Heart left ventricle (tissue), 16 donors: ENCODE results near the gene REM1. TPM values are rescaled to one million over a fixed set of nuclear protein-coding genes. Genes with fewer than 3 reads are reported as not detected.

ENCODE experiments used
- ATAC-seq, 4 donors: fragments of 200-7000 bp; cut with Tn5 transposase; one replicate each; pipeline ENCODE4 v1.9.1; 2020 to 2022; ENCODE audit warnings: moderate library complexity in 4 of 4, mild to moderate bottlenecking in 3 of 4, moderate number of reproducible peaks in 1 of 4
- DNase-seq, 5 donors: peaks; one replicate each; pipeline ENCODE4 v3.0.0-alpha.2; 2020
- H3K27ac ChIP-seq, 12 donors: fragments of 200-600 bp; sonication (generic) in 4 of 12; one replicate each; pipeline versions ENCODE4 v1.5.0 to v1.8.0; 2016 to 2022; ENCODE audit warnings: mild to moderate bottlenecking in 2 of 12
- H3K27me3 ChIP-seq, 9 donors: fragments of 200-600 bp; sonication (generic) in 2 of 9; one replicate each; pipeline versions ENCODE4 v1.5.1 to v1.8.0; 2016 to 2022; ENCODE audit warnings: mild to moderate bottlenecking in 3 of 9
- H3K36me3 ChIP-seq, 9 donors: fragments of 200-600 bp; sonication (generic) in 2 of 9; one replicate each; pipeline versions ENCODE4 v1.5.0 to v1.8.0; 2018 to 2022; ENCODE audit warnings: mild to moderate bottlenecking in 2 of 9
- H3K4me1 ChIP-seq, 12 donors: fragments of 200-600 bp; sonication (generic) in 4 of 12; one replicate each; pipeline versions ENCODE4 v1.5.0 to v1.8.0; 2016 to 2022; ENCODE audit warnings: mild to moderate bottlenecking in 3 of 12
- H3K4me3 ChIP-seq, 12 donors: fragments of 200-600 bp; sonication (generic) in 4 of 12; one replicate each; pipeline versions ENCODE4 v1.5.0 to v1.8.0; 2017 to 2022; ENCODE audit warnings: mild to moderate bottlenecking in 9 of 12, moderate library complexity in 4 of 12
- H3K9me3 ChIP-seq, 12 donors: fragments of 200-600 bp; sonication (generic) in 4 of 12; one replicate each; pipeline versions ENCODE4 v1.5.0 to v1.8.0; 2016 to 2022; ENCODE audit warnings: mild to moderate bottlenecking in 1 of 12
- CTCF ChIP-seq, 12 donors: fragments of 200-600 bp; sonication (generic) in 4 of 12; IDR thresholded peaks; one replicate each; pipeline versions ENCODE4 v1.5.0 to v1.8.0; 2018 to 2022; ENCODE audit warnings: antibody characterized with exemption in 12 of 12, mild to moderate bottlenecking in 5 of 12
- POLR2A ChIP-seq, 2 donors: fragments of 450-650 bp; IDR thresholded peaks; one replicate each; pipeline ENCODE4 v1.6.1; 2017; ENCODE audit warnings: antibody characterized with exemption in 2 of 2, mild to moderate bottlenecking in 2 of 2, moderate library complexity in 2 of 2
- WGBS, 4 donors: extraction: QIAGEN DNeasy Blood & Tissue Kit in 2 of 4; methylation state at CpG; one replicate each; pipeline versions ENCODE4 v1.1.5 to v1.1.7; 2013 to 2018; 5-methylcytosine and 5-hydroxymethylcytosine counted together
- intact Hi-C, 10 donors: fragments of 100-400 bp; cut with DNase I; formaldehyde crosslinking; loops; one replicate each; pipeline versions ENCODE4 v1.11.1 to v1.14.2; 2022
- polyA plus RNA-seq, 2 donors: library from polyadenylated mRNA; stranded (reverse); fragments of 200-250 nt; gene quantifications; one replicate each; pipeline ENCODE4 v1.2.3, GENCODE V29; 2013
- total RNA-seq, 9 donors: library from RNA; depleted of rRNA in 2 of 9; stranded (reverse); fragments of >200 nt in 2 of 9; fragmentation: NEBNext Ultra II Directional in 3 of 9; extraction: Animal tissue kit (Norgen Biotek cat#: 25700) in 3 of 9; gene quantifications; one replicate each; pipeline versions ENCODE4 v1.1.0 to v1.2.4, GENCODE V29; 2016 to 2023
- donor health status: ischemic (EF 13 %, LVEDD 7.1; RV severe dilation, severe dysfunction).
- donor health status: healthy with polysubstance abuse.
- donor health status: DM: no; HTN: yes; CAD: no.
- donor health status: DM: no; HTN: no; CAD: no.
- donor health status: ischemic (EF 25% LVEDD 6.9; RV normal size, moderate dysfunction).
- donor health status: ischemic (EF 25% LVEDD 5.7; RV mildly dilated, moderate dysfunction).
- donor health status: healthy.
- donor health status: DM: yes; HTN: yes; CAD: no.
- donor health status: ischemic (EF 35%, LVEDD 5.7; RV mildly dilated, moderate dysfunction).
- donor health status: nonischemic (EF 11% LVEDD 7.7; RV severe dilation, severe dysfunction).
- donor health status: DM: yes; HTN: yes; CAD: no.
- donor health status: PGD.
- donor health status: ischemic (EF 29% LVEDD 5.4; RV normal size, mild dysfunction).
- donor health status: nonischemic (EF 23%, LVEDD 6.1; RV moderate dilation, normal function).

The REM1 gene
- total and polyA plus RNA-seq, 11 donors, result 0.44 to 5.3 (median 1.6) TPM

GRCh38 chr20:31430568-31431115 is 44.4 kb upstream of the REM1 start:
- no peaks in the 10 kb centered on the region for H3K4me1 ChIP-seq
- intact Hi-C loops, result no loop called here
- ATAC-seq (no peak), DNase-seq (no peak)
- H3K27me3 ChIP-seq, result peaks cover 0 to 12% (median 0%) of the 10 kb centered on the region in 9 donors
- WGBS, 4 donors, result 55 to 64% (median 63%) methylated on average over 4 of the region's 4 CpGs
- peaks cover 0 to 14% (median 4%) of the 10 kb centered on the region in 12 donors for H3K9me3 ChIP-seq
- no peaks in the 10 kb centered on the region for H3K36me3 ChIP-seq
- TF ChIP-seq CTCF (IDR thresholded peaks at IDR 0.05) (no peak), POLR2A (IDR thresholded peaks at IDR 0.05) (no peak)
- no peak overlapping the region for H3K4me3 ChIP-seq
- H3K27ac ChIP-seq, result no peak overlapping the region

GRCh38 chr20:31440012-31440659 is 35.0 kb upstream of the REM1 start, which contains the start of gene DEFB123:
TSS of gene DEFB123 (plus strand) at chr20:31440632. CDS start at chr20:31440699, 67 bp downstream.
- ATAC-seq (no peak), DNase-seq (no peak)
- H3K36me3 ChIP-seq, result no peaks in the 10 kb centered on the region
- H3K9me3 ChIP-seq, result no peaks in the 10 kb centered on the region
- H3K4me3 ChIP-seq, result no peak within 1 kb of the TSS
- WGBS, 4 donors, result 67 to 77% (median 74%) methylated on average over 16 of the region's 16 CpGs
- no peak for TF ChIP-seq POLR2A (IDR thresholded peaks at IDR 0.05)
- TF ChIP-seq CTCF (IDR thresholded peaks at IDR 0.05), result peak in 1 of 12 donors; percentile 20
- intact Hi-C loops, result no loop called here
- peaks cover 0 to 6% (median 0%) of the 10 kb centered on the region in 9 donors for H3K27me3 ChIP-seq
- H3K4me1 ChIP-seq, result no peaks in the 10 kb centered on the region
- H3K27ac ChIP-seq, result no peak within 1 kb of the TSS

- no peak for TF ChIP-seq POLR2A (IDR thresholded peaks at IDR 0.05)
- no peak for TF ChIP-seq CTCF (IDR thresholded peaks at IDR 0.05)
- intact Hi-C loops, result no loop called here
- Histone ChIP-seq H3K4me1 (no peaks in the 10 kb centered on the region), H3K27ac (no peak overlapping the region), H3K27me3 (peaks cover 0 to 4% (median 0%) of the 10 kb centered on the region in 9 donors), H3K4me3 (no peak overlapping the region), H3K36me3 (no peaks in the 10 kb centered on the region), H3K9me3 (peaks cover 0 to 5% (median 0%) of the 10 kb centered on the region in 12 donors)
- DNase-seq (no peak), ATAC-seq (no peak)
- 61 to 70% (median 68%) methylated on average over 12 of the region's 12 CpGs for WGBS, 4 donors
Measured at GRCh38 chr20:31446084-31446819, 28.8 kb upstream of the REM1 start.
